Osteocyte (in vitro differentiated cells): ENCODE measurements around the gene HDAC4. TPM values are rescaled to one million over a fixed set of nuclear protein-coding genes. Genes with fewer than 3 reads are reported as not detected.

Experiments used
- DNase-seq: peaks from one replicate; pipeline ENCODE4 v3.0.0; 2021; ENCODE audit warnings: mixed read lengths; ENCODE audit not compliant: unreplicated experiment; ENCODE audit errors: extremely low spot score
- H3K27ac Mint-ChIP-seq: one replicate; pipeline ENCODE4 v1.8.0; 2021; ENCODE audit warnings: mild to moderate bottlenecking, mixed read lengths; ENCODE audit not compliant: unreplicated experiment
- H3K27me3 Mint-ChIP-seq: one replicate; pipeline ENCODE4 v1.8.0; 2021; ENCODE audit warnings: mixed read lengths; ENCODE audit not compliant: unreplicated experiment
- H3K36me3 Mint-ChIP-seq: one replicate; pipeline ENCODE4 v1.8.0; 2021; ENCODE audit warnings: mixed read lengths; ENCODE audit not compliant: unreplicated experiment
- H3K4me1 Mint-ChIP-seq: one replicate; pipeline ENCODE4 v1.8.0; 2021; ENCODE audit warnings: mixed read lengths; ENCODE audit not compliant: unreplicated experiment
- H3K4me3 Mint-ChIP-seq: one replicate; pipeline ENCODE4 v1.8.0; 2021; ENCODE audit warnings: mild to moderate bottlenecking, moderate library complexity, mixed read lengths; ENCODE audit not compliant: unreplicated experiment
- H3K9me3 Mint-ChIP-seq: one replicate; pipeline ENCODE4 v1.8.0; 2021; ENCODE audit warnings: mixed read lengths; ENCODE audit not compliant: unreplicated experiment
- total RNA-seq: library from RNA; stranded (reverse); gene quantifications from 2 replicates; pipeline ENCODE4 v1.2.1, GENCODE V29; 2021
- TF ChIP-seq, protein P1 (sequence below): fragments of 200-600 bp; sonication (generic); IDR thresholded peaks from 2 replicates; pipeline ENCODE4 v1.5.0; 2021; ENCODE audit warnings: antibody characterized with exemption, mild to moderate bottlenecking, moderate library complexity

HDAC4 gene
- total RNA-seq, 1 donor from 2014 or later, result 30.3 TPM

DNA sequence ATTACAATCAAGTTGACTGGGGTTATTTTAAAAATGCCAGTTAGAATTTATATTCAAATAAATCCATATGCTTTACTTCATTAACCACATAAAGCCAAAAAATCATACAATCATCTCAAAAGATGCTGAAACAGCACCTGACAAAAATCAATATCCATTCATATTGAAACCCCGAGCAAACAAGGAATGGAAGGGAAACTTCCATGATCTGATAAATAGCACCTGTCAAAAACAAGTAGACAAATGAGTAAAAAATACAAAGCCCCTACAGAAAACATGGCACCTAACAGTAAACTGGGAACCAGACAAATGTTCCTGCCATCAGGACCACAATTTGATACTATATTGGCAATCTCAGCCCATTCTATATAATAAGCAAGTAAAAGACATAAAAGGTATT is 227.5 kb downstream of the HDAC4 start:
- TF ChIP-seq, protein P1, sequence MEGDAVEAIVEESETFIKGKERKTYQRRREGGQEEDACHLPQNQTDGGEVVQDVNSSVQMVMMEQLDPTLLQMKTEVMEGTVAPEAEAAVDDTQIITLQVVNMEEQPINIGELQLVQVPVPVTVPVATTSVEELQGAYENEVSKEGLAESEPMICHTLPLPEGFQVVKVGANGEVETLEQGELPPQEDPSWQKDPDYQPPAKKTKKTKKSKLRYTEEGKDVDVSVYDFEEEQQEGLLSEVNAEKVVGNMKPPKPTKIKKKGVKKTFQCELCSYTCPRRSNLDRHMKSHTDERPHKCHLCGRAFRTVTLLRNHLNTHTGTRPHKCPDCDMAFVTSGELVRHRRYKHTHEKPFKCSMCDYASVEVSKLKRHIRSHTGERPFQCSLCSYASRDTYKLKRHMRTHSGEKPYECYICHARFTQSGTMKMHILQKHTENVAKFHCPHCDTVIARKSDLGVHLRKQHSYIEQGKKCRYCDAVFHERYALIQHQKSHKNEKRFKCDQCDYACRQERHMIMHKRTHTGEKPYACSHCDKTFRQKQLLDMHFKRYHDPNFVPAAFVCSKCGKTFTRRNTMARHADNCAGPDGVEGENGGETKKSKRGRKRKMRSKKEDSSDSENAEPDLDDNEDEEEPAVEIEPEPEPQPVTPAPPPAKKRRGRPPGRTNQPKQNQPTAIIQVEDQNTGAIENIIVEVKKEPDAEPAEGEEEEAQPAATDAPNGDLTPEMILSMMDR, result no peak
- no peak for DNase-seq
- no peak overlapping the region for H3K4me3 Mint-ChIP-seq
- H3K9me3 Mint-ChIP-seq, result peaks cover 44% of the 10 kb centered on the region
- no peak overlapping the region for H3K27ac Mint-ChIP-seq
- no peaks in the 10 kb centered on the region for H3K4me1 Mint-ChIP-seq
- peaks cover 64% of the 10 kb centered on the region for H3K36me3 Mint-ChIP-seq
- no peaks in the 10 kb centered on the region for H3K27me3 Mint-ChIP-seq

DNA sequence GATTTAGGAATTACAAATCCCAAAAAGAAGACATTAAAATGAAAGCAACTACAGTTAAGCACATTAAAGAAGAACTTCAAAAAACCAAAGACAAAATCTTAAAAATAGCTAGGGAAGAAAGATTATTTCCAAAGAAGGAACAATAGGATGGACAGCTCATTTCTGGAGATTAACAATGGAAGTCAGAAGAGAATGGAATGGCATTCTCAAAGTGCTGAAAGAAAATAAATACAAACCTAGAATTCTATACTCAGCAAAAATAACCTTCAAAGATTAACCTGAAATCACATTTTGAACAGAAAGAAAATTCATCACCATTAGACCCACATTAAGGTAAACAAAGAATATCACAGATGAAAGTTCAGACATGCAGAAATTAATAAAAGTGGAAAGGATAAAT is 229.2 kb downstream of the HDAC4 start:
- TF ChIP-seq, protein P1, result no peak

DNA sequence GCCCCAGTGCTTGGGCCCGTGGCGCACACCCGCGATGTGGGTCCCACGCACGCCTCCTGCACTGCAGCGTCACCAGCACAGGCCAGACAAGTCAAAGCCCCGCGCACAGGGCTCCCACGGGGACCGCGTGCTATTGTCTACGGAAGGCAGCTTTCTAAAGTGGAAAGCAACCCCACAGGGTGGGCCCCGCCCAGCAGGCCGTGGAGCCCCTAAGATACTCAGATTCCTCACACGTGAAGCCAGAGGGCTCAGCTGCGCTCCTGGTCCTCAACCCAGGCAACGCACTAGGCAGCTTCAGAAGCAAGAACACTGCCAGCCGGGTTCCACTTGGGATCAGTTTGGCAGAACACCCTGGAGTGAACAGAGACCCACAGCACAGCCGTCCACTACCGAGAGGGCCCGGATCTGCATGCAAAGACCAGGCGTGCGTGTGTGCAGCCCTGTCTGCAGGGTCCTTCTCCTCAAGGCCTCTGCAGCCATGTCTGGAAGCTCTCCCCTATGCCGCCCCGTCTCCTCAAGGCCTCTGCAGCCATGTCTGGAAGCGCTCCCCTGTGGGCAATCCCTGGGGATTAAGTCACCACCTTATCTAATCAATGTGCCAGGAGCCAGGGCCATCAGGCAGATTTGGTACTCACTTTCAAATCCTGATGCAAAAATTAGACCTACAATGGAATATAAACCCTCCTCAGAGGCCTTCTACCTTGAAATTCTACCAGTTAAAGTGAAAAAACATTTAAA is 231.3 kb downstream of the HDAC4 start:
- H3K36me3 Mint-ChIP-seq, result peaks cover 40% of the 10 kb centered on the region
- H3K27me3 Mint-ChIP-seq, result no peaks in the 10 kb centered on the region
- peak; percentile 82 for DNase-seq
- H3K4me3 Mint-ChIP-seq, result no peak overlapping the region
- no peak overlapping the region for H3K27ac Mint-ChIP-seq
- H3K4me1 Mint-ChIP-seq, result no peaks in the 10 kb centered on the region
- peaks cover 30% of the 10 kb centered on the region for H3K9me3 Mint-ChIP-seq
- TF ChIP-seq, protein P1, result no peak

More for the DNA sequence above, 229.2 kb downstream of the HDAC4 start:
- Mint-ChIP-seq H3K9me3 (peaks cover 33% of the 10 kb centered on the region), H3K4me3 (no peak overlapping the region), H3K27ac (no peak overlapping the region), H3K4me1 (no peaks in the 10 kb centered on the region), H3K27me3 (no peaks in the 10 kb centered on the region), H3K36me3 (peaks cover 54% of the 10 kb centered on the region)
- DNase-seq, result no peak

DNA sequence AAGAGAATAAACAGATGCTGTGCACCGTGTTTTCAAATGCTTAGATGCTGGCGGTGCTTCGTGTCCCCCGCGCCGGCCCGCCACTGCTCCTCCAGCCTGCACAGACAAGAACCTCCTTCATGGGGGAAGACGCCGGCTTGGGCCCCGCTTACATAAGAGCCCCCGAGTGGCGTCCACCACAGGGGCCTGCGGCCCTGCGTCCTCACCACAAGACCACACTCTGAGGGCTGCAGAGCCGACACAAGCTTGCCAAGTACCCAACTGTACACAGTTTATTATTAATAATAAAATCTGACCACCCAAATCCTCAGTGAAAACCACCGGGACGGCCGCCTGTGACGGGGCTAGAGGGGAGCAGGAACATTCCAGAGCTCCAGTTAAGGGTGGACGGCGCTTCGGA is 232.2 kb downstream of the HDAC4 start:
- H3K36me3 Mint-ChIP-seq, result peaks cover 35% of the 10 kb centered on the region
- no peaks in the 10 kb centered on the region for H3K27me3 Mint-ChIP-seq
- H3K9me3 Mint-ChIP-seq, result peaks cover 24% of the 10 kb centered on the region
- no peak overlapping the region for H3K27ac Mint-ChIP-seq
- no peaks in the 10 kb centered on the region for H3K4me1 Mint-ChIP-seq
- no peak overlapping the region for H3K4me3 Mint-ChIP-seq
- DNase-seq, result peak; percentile 64
- TF ChIP-seq, protein P1, result no peak

DNA sequence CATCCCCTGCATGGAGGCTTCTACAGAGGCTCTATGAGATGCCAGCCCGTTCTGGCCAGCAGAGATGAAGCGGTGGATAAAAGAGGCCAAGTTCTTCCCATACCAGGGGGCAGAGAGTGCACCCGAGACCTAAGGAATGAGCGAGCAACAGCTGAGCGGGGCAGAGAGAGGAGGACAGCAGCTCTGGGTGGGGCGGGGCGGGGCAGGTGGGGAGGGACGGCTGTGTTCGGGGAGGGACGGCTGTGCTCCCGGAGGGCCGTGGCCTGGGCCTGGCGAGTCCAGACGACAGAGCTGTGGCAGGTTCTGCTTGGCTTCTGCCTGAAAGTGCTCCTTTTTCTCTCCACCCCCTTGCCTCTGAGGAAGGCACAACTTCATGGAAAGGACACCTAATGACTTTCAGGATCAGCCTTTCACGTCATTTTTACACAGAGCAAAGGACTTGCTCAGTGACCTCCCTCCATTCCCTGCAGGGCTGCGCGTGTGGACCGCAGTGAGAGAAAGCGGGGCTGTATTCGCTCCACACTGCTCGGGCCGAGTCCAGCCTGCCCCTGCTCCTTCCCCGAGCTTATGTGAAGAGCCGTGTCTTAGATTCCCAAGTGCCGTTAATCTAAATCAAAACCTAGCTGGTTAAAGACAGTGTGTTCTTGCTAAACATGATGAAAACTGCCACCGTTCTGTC is 232.9 kb downstream of the HDAC4 start:
- Mint-ChIP-seq H3K27me3 (no peaks in the 10 kb centered on the region), H3K27ac (no peak overlapping the region), H3K4me3 (no peak overlapping the region), H3K9me3 (peaks cover 18% of the 10 kb centered on the region), H3K4me1 (no peaks in the 10 kb centered on the region), H3K36me3 (peaks cover 29% of the 10 kb centered on the region)
- TF ChIP-seq, protein P1, result no peak
- DNase-seq, result peak; percentile 60
